HepG2 (cell line): ENCODE results near the gene STUB1. TPM values are rescaled to one million over a fixed set of nuclear protein-coding genes. Genes with fewer than 3 reads are reported as not detected.

ENCODE experiments used
- ERF ChIP-seq: IDR thresholded peaks from 2 replicates; pipeline ENCODE4 v1.6.1; 2018; ENCODE audit warnings: missing biosample characterization, missing genetic modification reagents
- FOXC1 ChIP-seq: sonication (generic); formaldehyde crosslinking; IDR thresholded peaks from 2 replicates; pipeline ENCODE4 v1.8.0; 2022; ENCODE audit warnings: mild to moderate bottlenecking, missing genetic modification reagents, borderline replicate concordance
- HES4 ChIP-seq: sonication (generic); formaldehyde crosslinking; IDR thresholded peaks from 2 replicates; pipeline ENCODE4 v1.9.0; 2021; ENCODE audit warnings: mild to moderate bottlenecking, missing genetic modification reagents, borderline replicate concordance
- HNF4G ChIP-seq, 2 experiments: sonication (generic) in 1 of 2; formaldehyde crosslinking in 1 of 2; IDR thresholded peaks; 2 replicates each; pipeline versions ENCODE4 v1.4.0 to v1.6.1; 2011 to 2020; ENCODE audit warnings: borderline replicate concordance in 2 of 2, low read depth in 2 of 2, mild to moderate bottlenecking in 2 of 2, low read length in 1 of 2, missing genetic modification reagents in 1 of 2, moderate library complexity in 1 of 2
- NFYC ChIP-seq: IDR thresholded peaks from 2 replicates; pipeline ENCODE4 v1.6.1; 2016; ENCODE audit warnings: missing genetic modification reagents, missing compliant biosample characterization
- PHB2 ChIP-seq: fragments of 450-650 bp; IDR thresholded peaks from 2 replicates; pipeline ENCODE4 v1.6.1; 2018; ENCODE audit not compliant: partially characterized antibody
- PHF8 ChIP-seq: sonication (generic); formaldehyde crosslinking; IDR thresholded peaks from 2 replicates; pipeline ENCODE4 v1.5.0; 2020; ENCODE audit warnings: missing genetic modification reagents
- SIX4 ChIP-seq: sonication (generic); formaldehyde crosslinking; IDR thresholded peaks from 2 replicates; pipeline ENCODE4 v1.4.0; 2020; ENCODE audit warnings: missing genetic modification reagents
- SNAPC5 ChIP-seq: sonication (generic); formaldehyde crosslinking; IDR thresholded peaks from 2 replicates; pipeline ENCODE4 v1.8.1; 2023; ENCODE audit warnings: mild to moderate bottlenecking, missing genetic modification reagents, borderline replicate concordance
- SPEN ChIP-seq: sonication (generic); formaldehyde crosslinking; IDR thresholded peaks from 2 replicates; pipeline ENCODE4 v1.5.1; 2020; ENCODE audit warnings: low read depth, mild to moderate bottlenecking, missing genetic modification reagents
- SRSF4 ChIP-seq: fragments of 200-400 bp; formaldehyde crosslinking; IDR thresholded peaks from one replicate; pipeline ENCODE4 v1.6.1; 2018; ENCODE audit warnings: mild to moderate bottlenecking, low read depth, low read length, moderate library complexity; ENCODE audit not compliant: poor library complexity, severe bottlenecking
- TEAD3 ChIP-seq: optimal IDR thresholded peaks from 2 replicates; pipeline ENCODE3; 2016; ENCODE audit warnings: borderline replicate concordance
- ZBTB14 ChIP-seq: sonication (generic); formaldehyde crosslinking; IDR thresholded peaks from 2 replicates; pipeline ENCODE4 v1.4.0; 2020; ENCODE audit warnings: missing genetic modification reagents
- ZC3H4 ChIP-seq: sonication (generic); formaldehyde crosslinking; IDR thresholded peaks from 2 replicates; pipeline ENCODE4 v1.4.0; 2020; ENCODE audit warnings: missing genetic modification reagents, borderline replicate concordance
- ZFP82 ChIP-seq: sonication (generic); formaldehyde crosslinking; IDR thresholded peaks from 2 replicates; pipeline ENCODE4 v1.5.1; 2020; ENCODE audit warnings: mild to moderate bottlenecking, missing genetic modification reagents, borderline replicate concordance
- ZNF143 ChIP-seq: sonication (generic); formaldehyde crosslinking; IDR thresholded peaks from 2 replicates; pipeline ENCODE4 v1.4.0; 2020; ENCODE audit warnings: missing genetic modification reagents
- ZNF232 ChIP-seq: sonication (generic); formaldehyde crosslinking; IDR thresholded peaks from 2 replicates; pipeline ENCODE4 v1.4.0; 2020; ENCODE audit warnings: missing genetic modification reagents, borderline replicate concordance
- ZNF343 ChIP-seq: sonication (generic); formaldehyde crosslinking; IDR thresholded peaks from 2 replicates; pipeline ENCODE4 v1.4.0; 2020; ENCODE audit warnings: mild to moderate bottlenecking, missing genetic modification reagents
- ZNF512B ChIP-seq: sonication (generic); formaldehyde crosslinking; IDR thresholded peaks from 2 replicates; pipeline ENCODE4 v1.5.1; 2020; ENCODE audit warnings: missing genetic modification reagents, mild to moderate bottlenecking, borderline replicate concordance
- ZNF562 ChIP-seq: sonication (generic); formaldehyde crosslinking; IDR thresholded peaks from 2 replicates; pipeline ENCODE4 v1.8.0; 2022; ENCODE audit warnings: missing genetic modification reagents, borderline replicate concordance
- ZNF607 ChIP-seq: sonication (generic); formaldehyde crosslinking; IDR thresholded peaks from 2 replicates; pipeline ENCODE4 v1.5.1; 2020; ENCODE audit warnings: missing genetic modification reagents, mild to moderate bottlenecking, borderline replicate concordance
- ZNF709 ChIP-seq: sonication (generic); formaldehyde crosslinking; IDR thresholded peaks from 2 replicates; pipeline ENCODE4 v1.5.0; 2020; ENCODE audit warnings: mild to moderate bottlenecking, missing genetic modification reagents
- ZNF737 ChIP-seq: sonication (generic); formaldehyde crosslinking; IDR thresholded peaks from 2 replicates; pipeline ENCODE4 v1.5.0; 2020; ENCODE audit warnings: missing genetic modification reagents, mild to moderate bottlenecking, borderline replicate concordance
- ZNF770 ChIP-seq: sonication (generic); formaldehyde crosslinking; IDR thresholded peaks from 2 replicates; pipeline ENCODE4 v1.5.0; 2020; ENCODE audit warnings: mild to moderate bottlenecking, missing genetic modification reagents
- polyA plus RNA-seq, 8 experiments: library from polyadenylated mRNA; depleted of rRNA in 3 of 8; stranded (reverse) in 7 of 8; unstranded in 1 of 8; fragments of >200 nt; fragmentation: Illumina TruSeq in 4 of 8; extraction: Trizol in 4 of 8; gene quantifications; 2 replicates each; pipeline versions ENCODE4 v1.2.1 to v1.2.3, GENCODE V29; 2011 to 2016; ENCODE audit warnings: low read depth in 4 of 8, missing spikeins in 1 of 8, mixed read lengths in 1 of 8; ENCODE audit not compliant: insufficient read depth in 1 of 8
- total RNA-seq, 5 experiments: library from RNA; depleted of rRNA; stranded (reverse); fragments of >200 nt; fragmentation: Illumina TruSeq; extraction: Trizol; gene quantifications; 2 replicates each; pipeline ENCODE4 v1.2.3, GENCODE V29; 2016; ENCODE audit warnings: low read depth in 1 of 5

The STUB1 gene
- total and polyA plus RNA-seq, 2 of the 13 experiments (the other 11 are each of a cell fraction or from before 2014, with no cell fraction given): 52.9 to 78.2 TPM

- TF ChIP-seq ZNF512B: no peak
- no peak for TF ChIP-seq NFYC (CRISPR knock-in tag)
- no peak for TF ChIP-seq ZC3H4 (CRISPR knock-in tag)
- TF ChIP-seq SPEN: peak; percentile 59; the same call in 1 of the 2 replicates
- TF ChIP-seq SIX4 (CRISPR knock-in tag): no peak
- TF ChIP-seq TEAD3 (CRISPR knock-in tag): no peak
- no peak for TF ChIP-seq SNAPC5
- TF ChIP-seq ZNF607 (CRISPR knock-in tag): no peak
- no peak for TF ChIP-seq ZNF343 (CRISPR knock-in tag)
- no peak for TF ChIP-seq ZNF232 (CRISPR knock-in tag)
- TF ChIP-seq PHB2: no peak
- no peak for TF ChIP-seq HES4 (CRISPR knock-in tag)
- TF ChIP-seq ZNF562 (CRISPR knock-in tag): no peak
- peak; percentile 45; the same call in 1 of the 2 replicates for TF ChIP-seq HNF4G (IDR thresholded peaks at IDR 0.05; ENCODE audit: borderline replicate concordance, low read depth, low read length)
- no peak for TF ChIP-seq HNF4G (CRISPR knock-in tag; IDR thresholded peaks at IDR 0.05; ENCODE audit: borderline replicate concordance, low read depth)
- no peak for TF ChIP-seq ZNF143 (CRISPR knock-in tag)
- no peak; the same call in 1 of the 2 replicates for TF ChIP-seq PHF8 (CRISPR knock-in tag)
- no peak for TF ChIP-seq SRSF4
- no peak for TF ChIP-seq ZFP82 (CRISPR knock-in tag)
- no peak for TF ChIP-seq ZNF770
- TF ChIP-seq FOXC1 (CRISPR knock-in tag): no peak
- TF ChIP-seq ZNF709: no peak
- TF ChIP-seq ZBTB14 (CRISPR knock-in tag): no peak
- 0 out of 2 replicates have a peak, but pooled peaks have one; percentile 39 for TF ChIP-seq ERF
- no peak for TF ChIP-seq ZNF737 (CRISPR knock-in tag)
These were observed 34.1 kb upstream of the STUB1 start (continued) for GRCh38 chr16:645852-646678.
